PC-3 (cell line): ENCODE data around the gene TTC22.

Source experiments
- CTCF ChIP-seq: fragments of 300-600 bp; sonication (generic); conservative IDR thresholded peaks from 2 replicates; pipeline ENCODE4 v1.5.1; 2017; ENCODE audit warnings: antibody characterized with exemption, low read depth, mild to moderate bottlenecking, low read length
- EZH2phosphoT487 ChIP-seq: fragments of 300-600 bp; sonication (generic); IDR thresholded peaks from 2 replicates; pipeline ENCODE4 v1.6.1; 2018; ENCODE audit warnings: mild to moderate bottlenecking, antibody characterized with exemption, low read length, borderline replicate concordance

DNA sequence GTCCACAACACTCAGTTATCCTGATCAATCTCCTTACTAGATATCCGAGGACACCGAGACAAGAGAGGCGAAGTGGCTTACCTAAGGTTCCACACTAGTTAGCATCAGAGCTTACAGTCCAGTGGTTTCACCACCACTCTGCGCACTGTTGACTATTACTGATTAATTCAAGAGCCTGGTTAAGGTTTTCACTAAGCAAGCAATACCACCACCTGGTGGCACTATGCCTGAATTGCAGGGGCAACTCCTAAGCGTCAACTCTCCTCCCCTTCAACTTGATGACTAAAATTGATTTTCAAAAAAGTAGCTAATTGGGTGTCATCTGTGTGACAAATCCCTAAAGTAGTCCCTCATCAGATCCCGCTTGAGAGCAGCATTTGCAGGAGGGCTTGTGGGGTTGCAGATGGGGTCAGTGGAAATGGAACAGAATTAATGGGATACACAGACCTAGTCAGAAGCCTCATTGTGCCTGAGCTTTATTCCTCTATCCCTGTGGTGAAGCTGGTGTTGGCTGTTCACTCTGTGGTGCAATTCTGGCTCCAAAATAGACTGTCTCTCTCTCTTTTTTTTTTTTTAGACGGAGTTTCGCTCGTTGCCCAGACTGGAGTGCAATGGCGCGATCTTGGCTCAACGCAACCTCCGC, 9.1 kb downstream of the TTC22 start:
- peak; percentile 93 for TF ChIP-seq CTCF
- TF ChIP-seq EZH2phosphoT487 = no peak
